Stimulated activated CD8-positive, alpha-beta memory T cell treated with anti-CD3 and anti-CD28 coated beads, Interleukin-15, amount 100 ng/mL, for 24 hours (primary cell): ENCODE measurements around the gene MEF2D.

Source experiments
- DNase-seq: peaks from one replicate; pipeline ENCODE4 v3.0.0-alpha.2; 2020; ENCODE audit warnings: low read depth

MEF2D gene

DNA sequence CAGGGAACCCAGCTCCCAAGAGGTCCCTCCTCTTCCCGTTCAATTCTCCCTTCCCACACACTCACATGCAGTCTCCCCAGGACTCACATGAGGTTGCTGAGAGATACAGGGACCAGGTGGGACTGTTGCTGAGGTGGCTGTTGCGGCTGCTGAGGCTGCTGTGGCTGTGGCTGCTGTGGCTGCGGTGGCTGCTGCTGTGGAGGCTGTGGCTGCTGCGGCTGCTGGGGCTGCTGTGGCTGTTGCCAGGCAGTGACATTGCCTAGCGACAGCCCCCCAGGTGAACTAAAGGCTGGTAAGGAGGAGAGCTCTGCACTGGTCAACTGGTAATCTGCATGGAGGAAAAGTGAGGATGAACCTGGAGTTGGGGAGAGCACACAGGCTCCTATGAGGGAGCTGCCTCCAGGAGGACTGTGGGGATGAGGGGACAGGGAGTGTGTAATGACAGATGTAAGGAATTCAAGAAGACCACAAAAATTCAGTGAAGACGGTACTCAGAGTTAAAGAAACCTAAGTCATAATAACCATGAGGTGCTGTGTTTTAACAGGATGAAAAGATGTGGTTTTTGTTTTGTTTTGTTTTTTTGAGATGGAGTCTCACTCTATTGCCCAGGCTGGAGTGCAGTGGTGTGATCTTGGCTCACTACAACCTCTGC, 31.8 kb downstream of the MEF2D start:
- DNase-seq, result no peak

DNA sequence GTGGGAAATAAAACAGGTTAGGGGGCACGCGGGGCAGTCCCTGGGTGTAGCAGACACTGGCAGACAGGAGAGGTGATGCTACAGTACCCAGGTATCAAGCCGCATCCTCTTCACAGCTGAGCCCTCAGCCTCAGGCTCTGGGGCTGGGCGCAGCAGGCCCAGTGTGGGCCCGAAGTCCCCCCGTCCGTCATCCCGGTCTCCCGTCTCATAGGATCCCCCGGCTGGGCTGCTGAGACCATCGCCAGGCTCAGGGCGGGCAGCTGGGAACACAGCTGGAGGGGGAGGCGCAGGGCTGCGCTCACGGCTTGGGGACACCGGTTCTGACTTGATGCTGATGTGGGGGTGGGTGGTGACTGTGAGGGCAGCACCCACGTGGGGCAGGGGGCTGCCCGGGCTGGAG, 32.7 kb downstream of the MEF2D start:
- DNase-seq, result no peak

GRCh38 chr1:156467385-156467784, 33.2 kb downstream of the MEF2D start:
- no peak for DNase-seq

GRCh38 chr1:156465747-156466365, 34.7 kb downstream of the MEF2D start:
- DNase-seq, result no peak

DNA sequence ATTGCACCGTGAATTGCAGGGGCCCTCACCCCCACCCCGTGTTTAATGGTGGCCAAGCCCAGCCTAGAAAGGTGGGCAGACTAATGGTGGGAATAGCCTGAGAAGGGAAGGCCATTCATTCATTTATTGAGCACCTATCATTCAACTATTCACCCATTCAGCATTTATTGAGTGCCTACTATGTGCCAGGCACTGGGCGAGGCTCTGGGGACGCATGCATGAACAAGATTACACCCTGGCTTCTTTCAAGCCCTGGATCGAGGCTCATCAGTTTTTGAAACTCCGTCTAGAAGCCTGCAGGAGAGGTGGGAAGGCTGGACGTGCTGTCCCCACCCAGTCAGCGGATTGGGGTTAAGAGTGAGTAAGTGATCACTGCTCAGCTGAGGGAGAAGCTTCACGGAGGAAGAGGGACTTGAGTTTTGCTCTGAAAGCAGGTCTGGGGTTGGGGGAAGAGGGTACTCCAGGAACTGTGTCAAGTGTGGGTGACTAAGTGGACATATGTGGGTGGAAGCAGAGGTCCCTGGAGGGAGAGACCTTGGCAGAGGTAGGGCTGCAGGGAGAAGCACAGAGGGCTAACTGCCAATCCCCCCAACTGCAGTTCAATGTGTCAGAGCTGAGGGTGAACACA, 35.6 kb downstream of the MEF2D start:
- DNase-seq, result no peak

- DNase-seq, result no peak
These were observed 36.2 kb downstream of the MEF2D start for GRCh38 chr1:156464335-156464734.

DNA sequence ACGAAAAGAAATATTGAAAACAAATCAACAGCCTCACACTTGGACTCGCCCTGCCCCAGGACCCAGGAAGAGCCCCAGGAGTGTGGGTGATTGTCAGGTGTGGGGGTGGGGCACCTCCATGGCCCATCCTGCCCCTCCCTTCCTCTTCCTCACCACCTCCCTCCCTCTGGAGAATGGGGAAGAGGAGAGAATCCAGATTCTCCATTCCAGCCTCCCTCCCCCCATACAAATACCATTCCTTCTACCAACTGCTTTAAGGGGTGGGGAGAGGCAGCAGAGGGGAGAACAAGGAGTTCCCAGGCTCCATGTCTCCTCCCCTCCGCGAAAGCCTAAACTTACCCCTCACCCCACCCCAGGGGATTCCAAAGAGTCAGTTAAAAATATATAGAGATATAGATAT, 36.7 kb downstream of the MEF2D start:
- no peak for DNase-seq

DNA sequence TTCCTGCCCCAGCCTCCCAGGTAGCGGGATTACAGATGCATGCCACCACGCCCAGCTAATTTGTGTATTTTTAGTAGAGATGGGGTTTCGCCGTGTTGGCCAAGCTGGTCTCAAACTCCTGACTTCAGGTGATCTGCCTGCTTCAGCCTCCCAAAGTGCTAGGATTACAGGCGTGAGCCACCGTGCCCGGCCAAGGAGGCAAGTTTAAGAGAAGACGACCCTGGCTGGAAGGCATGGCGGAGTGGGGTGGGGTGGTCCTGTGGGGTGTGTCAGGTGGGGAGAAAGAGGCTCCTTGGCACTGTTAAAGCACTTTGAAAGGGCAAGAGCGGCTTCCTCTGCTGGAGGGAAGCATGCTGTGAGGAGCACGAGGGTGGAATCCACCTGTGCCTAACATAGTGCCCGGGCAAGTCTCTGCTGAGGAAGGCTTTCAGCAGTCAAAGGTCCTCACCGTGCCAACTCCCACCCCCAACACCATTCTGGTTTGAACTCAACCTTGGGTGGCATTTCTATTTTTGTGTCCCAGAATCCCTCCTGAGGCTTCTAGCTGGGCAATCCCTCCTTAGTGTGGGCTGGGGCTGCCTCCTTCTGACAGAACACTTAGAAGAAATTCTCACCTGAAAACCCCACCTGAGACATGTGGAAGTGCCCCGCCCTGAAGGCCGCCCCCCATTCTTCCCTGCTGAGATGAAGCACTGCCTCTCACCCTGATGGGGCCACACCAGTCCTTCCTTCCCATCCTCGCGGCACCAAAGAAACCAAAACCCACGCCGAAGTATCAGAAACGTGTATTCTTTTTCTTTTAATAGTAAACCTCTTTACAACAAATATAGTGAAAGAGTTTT, 37.4 kb downstream of the MEF2D start:
- DNase-seq, result no peak

DNA sequence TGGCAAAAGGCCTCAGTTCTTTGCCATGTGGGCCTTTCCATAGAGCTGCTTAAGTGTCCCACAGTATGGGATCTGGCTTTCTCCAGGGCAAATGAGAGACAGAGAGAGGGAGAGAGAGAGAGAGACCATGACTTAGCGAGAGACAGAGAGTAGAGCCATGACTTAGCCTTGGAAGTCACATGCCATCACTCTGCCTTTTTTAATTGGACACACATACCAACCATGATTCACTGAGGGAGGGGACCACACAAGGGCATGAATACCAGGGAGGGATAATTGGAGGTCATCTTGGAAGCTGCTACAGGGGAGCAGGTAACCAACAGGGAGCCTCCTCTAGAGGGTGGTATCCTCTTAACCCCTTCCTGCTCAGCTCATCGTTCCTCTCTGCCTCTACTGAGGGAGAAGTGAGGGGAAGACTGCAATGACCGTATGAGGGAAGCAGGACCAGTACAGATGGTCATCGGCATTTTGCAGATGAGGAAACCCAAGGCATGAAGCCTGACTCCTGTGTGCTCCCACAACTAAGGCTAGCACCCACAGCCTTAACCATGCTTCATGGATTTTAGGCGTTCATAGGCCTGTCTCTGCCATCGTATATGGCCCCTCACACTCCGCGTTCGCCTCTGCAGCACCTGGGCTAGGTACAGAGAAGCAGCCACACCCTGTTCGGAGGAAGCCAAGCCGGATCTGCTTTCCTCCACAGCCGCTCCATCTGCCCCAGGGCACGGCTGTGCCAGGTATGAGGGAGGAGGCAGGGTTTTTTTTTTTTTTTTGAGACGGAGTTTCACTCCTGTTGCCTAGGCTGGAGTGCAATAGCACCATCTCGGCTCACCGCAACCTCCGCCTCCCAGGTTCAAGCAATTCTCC, 38.6 kb downstream of the MEF2D start:
- DNase-seq, result no peak

GRCh38 chr1:156461109-156461508, 39.5 kb downstream of the MEF2D start:
- no peak for DNase-seq

DNA sequence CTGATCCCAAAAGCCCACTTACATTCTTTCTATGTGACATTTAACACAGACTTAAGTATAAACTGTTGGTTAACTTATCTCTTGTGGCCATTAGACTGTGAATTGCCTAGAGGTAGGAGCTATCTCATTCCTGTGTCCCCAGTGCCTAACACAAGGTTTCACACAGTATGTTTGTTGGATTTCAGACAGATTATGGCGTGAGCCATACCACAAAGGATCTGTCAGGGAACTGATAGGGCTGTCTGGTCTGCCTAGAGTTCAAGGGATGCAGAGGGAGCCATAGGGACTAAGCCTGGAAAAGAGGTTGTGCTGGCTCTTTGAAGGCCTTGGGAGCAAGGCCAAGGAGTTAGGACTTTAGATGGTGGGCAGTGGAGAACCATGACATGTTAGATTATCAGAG, 40.0 kb downstream of the MEF2D start:
- no peak for DNase-seq

GRCh38 chr1:156458181-156458503, 42.4 kb downstream of the MEF2D start:
- DNase-seq, result no peak

GRCh38 chr1:156456625-156457465, 43.7 kb downstream of the MEF2D start:
- DNase-seq, result peak; percentile 82

GRCh38 chr1:156455362-156455761, 45.2 kb downstream of the MEF2D start:
- no peak for DNase-seq

DNA sequence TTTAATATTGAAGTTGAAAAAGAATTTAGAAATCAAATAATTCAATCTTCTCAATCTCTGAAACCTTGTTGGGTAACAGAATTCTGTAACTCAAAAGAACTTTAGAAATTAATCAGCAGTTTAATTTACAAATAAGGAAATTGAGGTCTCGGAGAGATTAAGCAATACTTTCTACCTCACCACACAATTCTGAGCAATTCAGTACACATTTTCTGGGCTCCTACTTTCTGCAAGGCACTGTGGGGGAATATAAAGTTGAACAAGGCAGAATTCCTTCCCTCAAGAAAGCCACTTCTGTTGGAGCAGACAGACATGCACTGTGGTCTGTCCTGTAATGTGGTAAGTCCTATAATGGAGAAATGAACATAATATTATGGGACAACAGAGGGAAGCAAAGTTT, 47.7 kb downstream of the MEF2D start:
- DNase-seq, result no peak

DNA sequence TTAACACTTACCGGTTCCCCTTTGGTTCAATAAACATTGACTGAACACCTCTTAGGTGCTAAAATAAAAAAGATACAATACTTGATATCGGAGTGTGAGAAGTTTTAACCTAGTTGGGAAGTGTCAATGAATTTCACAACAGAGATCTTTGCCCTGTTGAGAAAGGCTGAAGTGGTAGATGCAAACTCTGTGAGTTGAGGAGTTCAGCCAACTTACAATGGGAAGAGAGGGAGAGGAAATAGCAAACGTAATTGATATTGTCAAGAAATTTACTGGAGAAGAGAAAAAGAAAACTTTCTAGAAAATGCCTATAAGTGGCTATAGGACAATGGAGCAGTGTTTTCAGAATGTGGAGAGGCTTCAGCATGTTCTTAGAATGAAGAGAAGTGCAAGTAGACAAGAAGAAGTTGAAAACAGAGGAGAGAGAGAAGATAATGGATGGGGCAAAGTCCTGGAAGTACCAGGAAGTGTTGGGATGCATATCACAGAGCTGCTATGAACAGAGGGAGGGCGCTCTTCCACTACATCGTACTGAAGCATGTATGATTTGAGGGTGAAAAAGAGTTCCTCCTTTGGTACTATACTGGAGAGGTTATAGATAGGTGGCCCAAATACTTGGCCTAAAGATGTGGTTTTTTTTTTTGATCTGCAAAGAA, 48.9 kb downstream of the MEF2D start:
- DNase-seq, result no peak

DNA sequence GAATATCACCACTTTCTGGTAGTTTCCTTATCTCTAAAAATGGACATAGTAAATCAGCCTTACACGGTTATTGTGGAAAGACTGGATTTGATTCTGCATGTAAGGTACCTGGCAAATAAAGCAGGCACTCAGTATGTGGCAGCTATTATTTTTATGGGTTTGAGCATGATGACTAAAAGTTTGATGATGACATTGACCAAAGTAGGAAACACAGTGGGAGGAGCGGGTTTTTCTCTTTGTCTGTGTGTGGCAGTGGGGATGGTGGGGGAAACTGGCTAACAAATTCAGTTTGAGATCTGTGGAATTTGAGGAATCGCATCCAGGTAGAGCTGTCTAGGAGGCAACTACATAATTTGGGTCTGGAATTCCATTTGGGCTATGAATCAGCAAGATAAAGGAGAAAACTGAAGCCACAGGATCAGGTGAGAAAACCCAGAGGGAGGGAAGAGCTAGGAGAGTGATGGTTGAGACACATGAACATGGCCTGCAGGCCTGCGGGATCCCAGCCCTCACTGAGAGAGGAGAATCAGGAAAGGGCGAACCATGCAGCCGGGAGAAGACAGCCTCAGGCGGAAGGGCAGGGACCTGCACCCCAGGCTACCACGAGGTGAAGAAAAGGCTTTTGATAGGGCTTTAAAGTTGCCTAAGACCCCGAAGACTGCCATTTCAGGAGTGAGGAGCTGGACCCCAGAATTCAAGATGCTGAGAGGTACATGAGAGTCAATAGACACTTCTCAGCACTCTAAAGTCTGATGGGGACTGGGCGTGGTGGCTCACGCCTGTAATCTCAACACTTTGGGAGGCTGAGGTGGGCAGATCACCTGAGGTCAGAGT, 52.2 kb downstream of the MEF2D start:
- DNase-seq, result no peak

GRCh38 chr1:156445789-156446263, 54.7 kb downstream of the MEF2D start:
- DNase-seq, result peak; percentile 49

DNA sequence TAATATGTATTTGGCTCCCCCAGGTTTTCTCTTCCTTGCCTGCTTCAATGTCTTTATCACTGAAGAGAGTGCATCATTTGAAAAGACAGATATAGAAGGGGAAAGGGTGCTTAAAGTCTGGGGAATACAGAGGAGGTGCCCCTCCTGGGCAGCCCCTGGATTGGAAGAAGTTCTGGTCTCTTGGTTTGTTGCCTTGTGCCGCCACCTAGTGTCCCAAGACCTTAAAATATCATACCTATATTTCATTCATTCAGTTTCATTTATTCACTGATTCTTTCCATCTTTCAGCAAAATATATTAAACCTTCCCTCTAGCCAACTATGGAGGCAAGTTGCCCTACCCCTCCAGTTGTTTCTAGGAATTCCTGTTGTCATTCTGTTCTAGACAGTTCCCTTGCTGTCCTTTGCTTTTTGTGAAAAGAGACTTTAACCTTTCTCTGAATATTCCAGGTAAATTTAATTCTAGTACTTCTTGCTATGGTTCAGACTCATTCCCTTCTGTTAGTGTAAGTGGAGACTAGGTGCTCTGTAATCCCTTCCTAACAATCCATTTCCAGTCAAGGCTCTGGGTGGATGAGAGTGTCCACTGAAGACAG, 56.1 kb downstream of the MEF2D start:
- no peak for DNase-seq
